ELR (cell line): Measurements from ENCODE around the gene GALNT16.
A peak's percentile ranks its signal among the peaks of the same experiment; 100 is the strongest.

ENCODE experiments used
- DNase-seq: peaks from one replicate; pipeline ENCODE4 v3.0.0-alpha.2; 2015; ENCODE audit warnings: low read depth

The GALNT16 gene

GRCh38 chr14:69337984-69338383 is 78.0 kb downstream of the GALNT16 start:
- DNase-seq, result no peak

DNA sequence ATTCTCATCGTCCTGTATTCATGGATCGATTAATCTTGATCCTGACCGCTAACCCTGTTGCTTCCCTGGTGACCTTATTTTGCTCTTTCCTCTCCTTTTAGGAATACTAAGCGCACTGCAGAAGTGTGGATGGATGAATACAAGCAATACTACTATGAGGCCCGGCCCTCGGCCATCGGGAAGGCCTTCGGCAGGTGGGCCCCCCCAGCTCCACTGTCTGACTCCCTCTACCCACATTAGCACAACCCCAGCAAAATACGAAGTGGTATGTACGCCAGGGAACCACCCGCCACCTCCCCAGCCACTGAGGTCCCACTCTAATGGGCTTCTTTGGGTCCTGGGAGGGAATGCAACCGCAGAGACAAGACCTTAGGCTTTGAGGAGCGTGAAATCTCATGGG is 79.5 kb downstream of the GALNT16 start:
- no peak for DNase-seq

DNA sequence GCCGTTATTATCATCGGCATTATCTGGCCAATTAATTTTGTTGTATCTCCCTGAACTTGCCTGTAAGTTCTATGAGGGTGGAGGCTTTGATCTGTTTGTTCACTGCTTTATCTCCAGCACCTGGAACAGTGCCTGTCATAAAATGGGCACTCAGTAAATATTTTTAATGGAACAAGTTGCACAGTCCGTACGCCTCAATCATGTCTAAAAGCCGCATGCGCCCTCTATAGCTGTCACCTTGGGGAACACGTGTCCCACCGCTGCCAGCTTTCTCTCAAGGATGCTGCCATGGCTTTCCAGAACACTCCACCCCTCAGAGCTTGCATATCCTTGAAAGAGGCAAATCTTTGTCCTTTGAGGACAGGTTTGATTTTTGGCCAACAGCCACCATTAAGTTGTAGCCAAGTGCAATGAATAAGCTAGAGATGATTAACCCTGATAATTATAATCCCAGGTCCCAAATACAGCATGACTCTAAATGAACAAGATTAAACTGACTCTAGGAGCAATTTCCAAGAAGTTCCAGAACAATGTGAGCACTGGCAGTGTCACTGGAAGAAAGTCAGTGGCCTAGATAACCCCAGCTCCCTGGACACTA is 83.1 kb downstream of the GALNT16 start:
- no peak for DNase-seq

GRCh38 chr14:69344171-69344570 is 84.2 kb downstream of the GALNT16 start:
- no peak for DNase-seq

DNA sequence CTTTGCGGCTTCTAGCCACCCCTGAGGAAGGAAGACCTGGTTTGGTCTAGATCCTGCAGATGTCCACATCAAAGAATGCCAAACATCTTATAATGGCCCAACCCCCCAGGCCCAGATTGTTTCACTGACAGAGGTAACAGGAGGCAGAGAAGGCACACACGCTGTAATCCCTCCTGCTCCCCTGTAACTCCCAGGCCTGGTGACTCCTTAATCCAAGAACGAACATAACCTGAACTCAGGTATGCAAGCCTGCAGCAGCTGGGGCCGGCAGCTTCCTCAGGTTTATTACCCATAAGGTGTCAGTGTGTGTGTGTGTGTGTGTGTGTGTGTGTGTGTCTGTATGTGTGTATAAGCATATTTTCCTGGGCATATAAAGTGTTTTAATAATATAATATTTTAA is 85.4 kb downstream of the GALNT16 start:
- no peak for DNase-seq

- peak; percentile 53 for DNase-seq
Measured at GRCh38 chr14:69346710-69347109, 86.8 kb downstream of the GALNT16 start.

GRCh38 chr14:69349091-69349777 is 89.3 kb downstream of the GALNT16 start:
- DNase-seq, result no peak

GRCh38 chr14:69350892-69351291 is 90.9 kb downstream of the GALNT16 start:
- no peak for DNase-seq

GRCh38 chr14:69351385-69351784 is 91.4 kb downstream of the GALNT16 start:
- no peak for DNase-seq

DNA sequence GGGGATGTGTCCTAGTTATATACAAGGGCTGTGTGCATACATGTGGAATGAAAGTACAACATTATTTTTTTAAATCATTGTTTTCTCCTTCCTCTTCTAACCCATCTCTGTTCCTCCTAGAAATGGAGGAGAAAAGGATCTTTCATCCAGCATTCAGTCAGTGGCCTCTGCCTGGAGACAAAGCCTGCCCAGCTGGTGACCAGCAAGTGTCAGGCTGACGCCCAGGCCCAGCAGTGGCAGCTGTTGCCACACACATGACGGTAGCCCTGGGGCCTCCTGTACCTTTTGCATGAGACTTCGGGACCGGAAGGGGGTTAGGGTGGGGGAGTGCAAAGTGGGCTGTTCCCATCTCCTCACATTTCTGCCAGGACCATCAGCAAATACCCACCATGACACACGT is 92.0 kb downstream of the GALNT16 start:
- DNase-seq, result no peak

- no peak for DNase-seq
Measured at GRCh38 chr14:69353168-69353567, 93.2 kb downstream of the GALNT16 start.

GRCh38 chr14:69354383-69355153 is 94.6 kb downstream of the GALNT16 start:
- no peak for DNase-seq

- DNase-seq, result no peak
Measured at GRCh38 chr14:69355154-69355597, 95.2 kb downstream of the GALNT16 start.

DNA sequence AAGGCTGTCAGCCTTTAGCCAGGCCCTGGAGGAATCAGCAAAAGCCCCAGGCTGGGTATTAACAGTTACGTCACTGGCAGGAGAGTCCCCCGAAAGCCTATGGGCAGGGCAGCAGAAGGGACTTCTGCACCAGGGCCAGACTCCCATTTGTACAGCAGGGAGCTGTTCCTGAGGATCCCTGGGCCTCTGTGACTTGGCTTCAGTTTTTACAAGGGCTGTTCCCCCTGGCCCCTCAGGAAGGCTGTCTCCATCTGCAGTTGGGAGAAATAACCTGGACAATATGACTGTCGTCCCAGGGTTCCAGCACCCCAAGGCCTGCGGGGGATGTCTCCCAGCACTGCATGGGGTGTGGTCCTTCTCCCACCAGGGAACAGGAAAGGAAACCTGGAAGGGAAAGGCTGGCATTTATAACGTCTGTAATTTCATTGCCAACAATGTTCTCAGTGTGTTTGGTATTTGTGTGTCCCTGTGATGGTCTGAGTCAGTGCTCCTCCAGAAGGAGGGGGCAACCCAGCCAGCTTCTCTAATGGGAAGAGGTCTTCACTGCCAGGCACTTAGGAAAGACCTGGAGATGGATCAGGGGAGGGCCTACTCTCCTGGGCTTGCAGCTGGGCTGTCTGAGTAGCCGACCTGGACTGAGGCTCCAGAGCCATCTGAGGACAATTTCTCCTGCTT is 95.8 kb downstream of the GALNT16 start:
- peak; percentile 16 for DNase-seq

DNA sequence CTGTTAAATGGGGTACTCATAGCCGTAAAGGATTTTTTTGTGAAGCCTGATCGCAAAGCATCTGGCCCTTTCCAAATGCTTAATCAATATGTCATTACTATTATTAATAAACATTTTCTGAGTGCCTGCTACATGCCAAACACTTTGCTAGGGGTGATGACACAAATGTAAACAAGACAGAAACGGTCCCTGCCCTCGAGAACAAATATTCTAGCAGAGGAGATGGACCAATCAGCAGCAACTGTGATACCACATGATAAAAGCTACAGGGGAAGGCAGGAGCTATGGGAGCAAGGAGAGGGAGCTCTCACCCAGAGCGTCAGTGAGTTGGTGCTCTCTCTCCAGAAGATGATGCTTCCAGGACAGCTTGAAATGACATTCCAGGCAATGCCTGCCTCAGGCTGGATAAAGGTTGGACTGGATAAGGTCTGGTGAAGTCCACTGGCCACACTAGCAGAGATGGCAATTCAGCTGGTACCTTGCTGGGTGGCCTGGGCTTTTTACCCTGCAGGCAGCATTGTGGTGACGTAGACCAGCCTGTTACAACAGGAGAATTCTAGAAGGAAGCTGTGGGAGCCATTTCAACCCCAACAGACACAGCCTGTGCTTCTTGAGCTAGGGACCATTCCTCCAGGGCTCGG is 97.1 kb downstream of the GALNT16 start:
- DNase-seq, result no peak

- no peak for DNase-seq
Measured at GRCh38 chr14:69357544-69358200, 97.7 kb downstream of the GALNT16 start.

DNA sequence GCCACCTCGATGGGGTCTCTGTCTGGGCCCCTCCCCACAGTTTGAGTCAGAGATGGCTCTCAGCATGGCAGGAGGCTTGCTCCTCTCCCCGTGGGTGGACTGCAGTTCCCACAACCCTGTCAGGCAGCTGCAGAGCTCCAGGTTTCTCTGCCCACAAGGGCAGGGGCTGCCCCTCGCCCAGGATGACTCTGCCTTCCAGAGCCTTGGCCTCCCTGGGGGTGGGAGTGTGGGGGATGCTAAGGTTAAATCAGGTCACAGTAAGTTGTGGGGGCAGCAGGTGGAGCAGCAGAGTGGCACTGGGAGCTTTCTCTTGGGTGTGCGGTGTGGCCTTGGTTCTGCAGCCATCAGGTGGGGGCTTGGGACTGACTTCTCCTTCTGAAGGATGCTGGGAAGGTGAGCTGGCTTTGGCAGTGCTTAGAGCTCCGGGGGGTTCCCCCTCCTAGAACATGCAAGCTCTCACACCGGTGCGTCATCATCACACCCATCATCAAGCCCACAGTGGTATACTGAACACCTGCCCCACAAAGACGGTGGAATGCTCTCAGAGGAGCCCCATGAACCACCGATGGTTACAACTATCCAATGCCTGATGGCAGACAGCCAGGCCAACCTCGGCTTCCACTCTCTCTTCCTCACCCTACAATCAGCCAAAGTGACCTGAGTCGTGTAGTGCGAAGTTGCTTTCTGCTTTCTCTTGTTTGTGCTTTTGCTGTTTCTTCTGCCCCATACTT is 98.4 kb downstream of the GALNT16 start:
- DNase-seq, result no peak

DNA sequence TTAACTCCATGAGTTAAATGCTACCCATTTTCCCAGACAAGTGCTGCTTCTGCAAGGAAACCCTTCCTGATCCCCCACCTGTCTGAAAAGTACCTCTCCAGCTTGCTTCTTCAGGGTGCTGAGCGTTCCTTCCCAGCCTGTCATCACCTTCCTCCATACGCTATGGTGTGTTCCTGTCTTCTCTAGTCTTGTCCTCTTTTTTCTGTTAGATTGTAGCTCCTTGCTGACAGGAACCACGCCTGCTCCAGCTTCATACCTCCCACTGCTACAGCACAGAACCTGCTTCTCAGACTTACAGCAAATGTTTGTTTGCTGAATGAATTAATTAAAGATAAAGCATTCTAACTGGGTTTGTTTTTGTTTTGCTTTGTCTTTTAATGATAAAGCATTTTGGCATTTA is 99.0 kb downstream of the GALNT16 start:
- DNase-seq, result no peak

GRCh38 chr14:69360438-69361108 is 100.6 kb downstream of the GALNT16 start:
- DNase-seq, result no peak

DNA sequence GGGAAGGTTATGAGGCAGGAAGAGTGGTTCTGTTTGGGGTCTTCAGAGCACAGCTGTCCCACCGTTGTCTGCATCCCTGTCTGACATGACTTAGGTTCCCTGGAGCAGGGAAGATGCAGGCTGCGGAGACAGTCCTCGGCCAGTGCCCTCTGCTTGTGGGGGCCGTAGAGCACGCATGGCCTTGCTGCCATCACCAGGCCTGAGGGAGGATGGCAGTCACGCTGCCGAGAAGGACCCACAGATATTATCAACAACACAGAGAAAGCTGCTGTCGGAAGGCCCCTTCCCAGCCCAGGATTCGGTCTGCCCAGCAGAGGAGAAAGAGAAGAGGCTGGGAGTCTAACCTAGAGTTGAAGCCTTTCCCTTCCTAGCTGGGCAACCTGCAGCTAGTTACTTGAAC is 103.1 kb downstream of the GALNT16 start:
- DNase-seq, result peak; percentile 35
